Central memory CD8-positive, alpha-beta T cell (primary cell): ENCODE results near the gene EHMT1.
"Not testable (repeated sequence)": the region's sequence is repeated elsewhere in the genome, so short reads cannot be mapped to it uniquely, and the experiment has no call there.

Experiments
- ATAC-seq: fragments of 150-1000 bp; cut with Tn5 transposase; replicated peaks from 2 replicates; pipeline ENCODE4 v1.10.0; 2022; ENCODE audit warnings: mild to moderate bottlenecking, moderate FRiP score, moderate number of reproducible peaks; ENCODE audit not compliant: poor library complexity, severe bottlenecking; ENCODE audit errors: extremely low read depth
- DNase-seq, 2 donors: peaks; one replicate each; pipeline ENCODE4 v3.0.0; 2021; ENCODE audit warnings: low spot score in 2 of 2
- H3K27ac Mint-ChIP-seq: one replicate; pipeline ENCODE4 v1.8.0; 2022; ENCODE audit warnings: low read depth, mild to moderate bottlenecking, moderate library complexity, mixed read lengths
- H3K27me3 Mint-ChIP-seq: one replicate; pipeline ENCODE4 v1.8.0; 2022; ENCODE audit warnings: mixed read lengths
- H3K36me3 Mint-ChIP-seq: one replicate; pipeline ENCODE4 v1.8.0; 2022; ENCODE audit warnings: mild to moderate bottlenecking, moderate library complexity, mixed read lengths; ENCODE audit not compliant: insufficient read depth
- H3K4me1 Mint-ChIP-seq: one replicate; pipeline ENCODE4 v1.8.0; 2022; ENCODE audit warnings: mixed read lengths
- H3K4me3 Mint-ChIP-seq: one replicate; pipeline ENCODE4 v1.8.0; 2022; ENCODE audit warnings: mild to moderate bottlenecking, moderate library complexity, mixed read lengths
- H3K9me3 Mint-ChIP-seq: one replicate; pipeline ENCODE4 v1.8.0; 2022; ENCODE audit warnings: mixed read lengths

The EHMT1 gene

GRCh38 chr9:137875354-137875753 lies 256.5 kb downstream of the EHMT1 start:
- DNase-seq: no peak
- H3K9me3 Mint-ChIP-seq: no peaks in the 10 kb centered on the region
- no peaks in the 10 kb centered on the region for H3K4me1 Mint-ChIP-seq
- ATAC-seq: no peak
- H3K27ac Mint-ChIP-seq: no peak overlapping the region
- peaks cover 2% of the 10 kb centered on the region for H3K36me3 Mint-ChIP-seq
- H3K27me3 Mint-ChIP-seq: peaks cover 57% of the 10 kb centered on the region
- H3K4me3 Mint-ChIP-seq: no peak overlapping the region

GRCh38 chr9:137875846-137876245 lies 257.0 kb downstream of the EHMT1 start:
- H3K4me3 Mint-ChIP-seq: no peak overlapping the region
- peaks cover 58% of the 10 kb centered on the region for H3K27me3 Mint-ChIP-seq
- no peak for DNase-seq
- no peak for ATAC-seq
- no peak overlapping the region for H3K27ac Mint-ChIP-seq
- H3K9me3 Mint-ChIP-seq: no peaks in the 10 kb centered on the region
- H3K4me1 Mint-ChIP-seq: no peaks in the 10 kb centered on the region
- H3K36me3 Mint-ChIP-seq: peaks cover 2% of the 10 kb centered on the region

- peak overlapping the region; percentile 44 for H3K4me3 Mint-ChIP-seq
- DNase-seq (no peak), ATAC-seq (no peak)
- H3K36me3 Mint-ChIP-seq: peaks cover 2% of the 10 kb centered on the region
- no peak overlapping the region for H3K27ac Mint-ChIP-seq
- no peaks in the 10 kb centered on the region for H3K4me1 Mint-ChIP-seq
- no peaks in the 10 kb centered on the region for H3K9me3 Mint-ChIP-seq
- H3K27me3 Mint-ChIP-seq: peaks cover 61% of the 10 kb centered on the region
Observed at GRCh38 chr9:137876269-137876668, 257.5 kb downstream of the EHMT1 start.

DNA sequence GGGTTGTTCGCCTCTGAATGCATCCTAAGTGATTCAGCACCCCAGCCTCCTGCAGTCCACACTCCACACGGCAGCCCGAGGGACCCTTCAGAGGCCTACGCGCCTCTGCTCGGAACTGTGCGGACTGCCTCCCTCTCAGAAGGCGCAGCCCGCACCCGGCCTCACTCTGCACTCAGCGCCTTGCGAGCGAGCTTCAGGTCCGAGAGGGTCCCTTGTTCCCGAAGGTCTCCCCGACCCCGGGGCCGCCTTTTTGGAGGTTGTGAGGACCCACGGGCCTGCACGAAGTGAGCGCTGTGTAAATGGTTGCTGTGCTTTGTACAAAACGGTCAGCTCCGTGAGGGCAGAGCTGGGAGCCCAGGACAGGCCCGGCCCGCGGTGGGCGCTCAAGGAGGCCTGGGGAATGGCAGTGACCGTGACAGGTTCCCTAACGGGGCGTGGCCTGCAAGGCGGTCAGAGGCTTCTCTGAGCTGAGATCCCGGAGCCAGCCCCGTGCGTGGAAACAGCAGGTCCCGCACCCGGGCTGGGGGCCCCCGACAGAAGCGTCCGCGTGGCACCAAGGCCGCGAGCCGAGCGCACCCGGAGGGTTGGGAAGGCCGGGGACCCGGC lies 258.1 kb downstream of the EHMT1 start:
- H3K4me3 Mint-ChIP-seq: peak overlapping the region; percentile 44
- H3K27ac Mint-ChIP-seq: no peak overlapping the region
- no peaks in the 10 kb centered on the region for H3K4me1 Mint-ChIP-seq
- ATAC-seq: no peak
- peaks cover 67% of the 10 kb centered on the region for H3K27me3 Mint-ChIP-seq
- no peaks in the 10 kb centered on the region for H3K9me3 Mint-ChIP-seq
- no peak for DNase-seq
- peaks cover 2% of the 10 kb centered on the region for H3K36me3 Mint-ChIP-seq

DNA sequence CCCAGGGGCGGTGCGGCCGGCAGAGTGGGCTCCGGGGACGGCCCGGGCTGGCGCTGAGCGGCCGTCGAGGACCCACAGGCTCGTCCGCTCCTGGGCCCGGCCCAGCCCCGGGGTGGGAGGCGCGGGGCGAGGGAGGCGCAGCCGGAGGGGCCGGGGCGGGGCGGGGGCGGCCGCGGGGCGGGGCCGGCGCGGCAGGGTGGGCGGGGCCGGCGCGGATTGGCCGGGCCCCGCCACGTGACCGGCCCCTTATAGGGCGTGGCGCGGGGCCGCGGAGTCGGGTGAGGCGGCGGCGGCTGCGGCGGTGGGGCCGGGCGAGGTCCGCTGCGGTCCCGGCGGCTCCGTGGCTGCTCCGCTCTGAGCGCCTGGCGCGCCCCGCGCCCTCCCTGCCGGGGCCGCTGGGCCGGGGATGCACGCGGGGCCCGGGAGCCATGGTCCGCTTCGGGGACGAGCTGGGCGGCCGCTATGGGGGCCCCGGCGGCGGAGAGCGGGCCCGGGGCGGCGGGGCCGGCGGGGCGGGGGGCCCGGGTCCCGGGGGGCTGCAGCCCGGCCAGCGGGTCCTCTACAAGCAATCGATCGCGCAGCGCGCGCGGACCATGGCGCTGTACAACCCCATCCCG lies 258.8 kb downstream of the EHMT1 start, which contains the start of gene CACNA1B:
Gene CACNA1B (plus strand): TSS at position 277 of the 617 bp plus-strand sequence. CDS start 152 bp downstream, at position 429.
- peaks cover 66% of the 10 kb centered on the region for H3K27me3 Mint-ChIP-seq
- ATAC-seq, H3K9me3 Mint-ChIP-seq, H3K36me3 Mint-ChIP-seq, H3K4me1 Mint-ChIP-seq, DNase-seq, H3K27ac Mint-ChIP-seq: not testable (repeated sequence)
- H3K4me3 Mint-ChIP-seq: peak within 1 kb of the TSS; percentile 44

DNA sequence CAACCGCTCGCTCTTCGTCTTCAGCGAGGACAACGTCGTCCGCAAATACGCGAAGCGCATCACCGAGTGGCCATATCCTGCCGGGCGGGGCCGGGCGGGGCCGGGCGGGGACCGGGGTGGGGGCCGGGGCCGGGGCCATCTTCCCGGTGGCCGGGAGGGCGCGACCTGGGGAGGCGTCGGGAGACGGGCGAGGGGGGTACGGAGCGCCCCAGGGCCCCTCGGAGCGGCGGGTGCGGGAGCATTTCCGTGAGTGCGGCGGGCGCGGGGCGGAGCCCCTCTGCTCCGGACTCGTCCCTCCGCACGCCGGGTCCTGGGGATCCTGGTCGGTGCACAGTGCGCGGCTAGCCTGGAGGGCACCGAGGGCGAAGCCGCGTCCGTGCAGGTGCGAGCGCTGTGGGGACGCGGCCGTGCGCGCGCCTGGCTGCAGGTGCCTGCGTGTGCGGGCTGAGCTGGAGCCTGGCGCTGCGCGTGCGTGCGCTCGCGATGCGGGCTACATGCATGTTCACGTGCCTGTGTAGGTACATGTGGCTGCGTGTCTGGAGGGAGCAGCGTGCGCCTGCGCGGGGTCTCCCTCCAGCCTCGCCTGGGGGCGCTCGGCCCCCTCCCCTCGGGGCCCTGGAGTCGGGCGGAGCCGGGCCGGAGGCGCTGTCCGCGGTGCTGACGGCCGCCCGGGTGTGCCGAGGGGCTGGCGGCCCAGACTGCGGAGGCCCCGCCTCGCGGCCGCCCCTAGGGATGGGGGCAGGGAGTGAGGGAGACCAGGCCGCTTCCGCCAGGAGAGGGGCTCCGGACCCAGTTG lies 259.5 kb downstream of the EHMT1 start:
- DNase-seq: no peak
- ATAC-seq: no peak
- no peak overlapping the region for H3K4me3 Mint-ChIP-seq

DNA sequence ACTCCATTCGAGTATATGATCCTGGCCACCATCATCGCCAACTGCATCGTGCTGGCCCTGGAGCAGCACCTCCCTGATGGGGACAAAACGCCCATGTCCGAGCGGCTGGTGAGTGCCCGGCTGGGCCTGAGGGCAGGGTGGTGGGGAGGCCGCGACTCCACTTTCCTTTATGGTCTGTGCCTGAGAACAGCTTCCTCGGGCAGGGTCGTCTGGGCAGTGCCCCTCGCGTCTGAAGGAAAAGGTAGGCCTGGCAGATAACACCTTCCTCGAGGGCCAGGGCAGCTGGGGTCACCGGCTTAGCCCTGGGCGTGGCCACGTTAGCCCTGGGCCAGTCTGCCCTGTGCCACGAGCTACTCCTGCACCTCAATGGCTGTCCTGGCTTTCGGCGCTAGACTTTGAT lies 260.2 kb downstream of the EHMT1 start:
- no peaks in the 10 kb centered on the region for H3K4me1 Mint-ChIP-seq
- peaks cover 51% of the 10 kb centered on the region for H3K27me3 Mint-ChIP-seq
- DNase-seq: no peak
- ATAC-seq: no peak
- no peak overlapping the region for H3K27ac Mint-ChIP-seq
- H3K9me3 Mint-ChIP-seq: no peaks in the 10 kb centered on the region
- H3K4me3 Mint-ChIP-seq: no peak overlapping the region
- no peaks in the 10 kb centered on the region for H3K36me3 Mint-ChIP-seq

More for the DNA sequence above, 259.5 kb downstream of the EHMT1 start:
- peaks cover 2% of the 10 kb centered on the region for H3K36me3 Mint-ChIP-seq
- no peak overlapping the region for H3K27ac Mint-ChIP-seq
- peaks cover 59% of the 10 kb centered on the region for H3K27me3 Mint-ChIP-seq
- H3K9me3 Mint-ChIP-seq: no peaks in the 10 kb centered on the region
- no peaks in the 10 kb centered on the region for H3K4me1 Mint-ChIP-seq

GRCh38 chr9:137879566-137880150 lies 260.9 kb downstream of the EHMT1 start:
- Mint-ChIP-seq H3K27me3 (peaks cover 48% of the 10 kb centered on the region), H3K4me3 (no peak overlapping the region), H3K4me1 (no peaks in the 10 kb centered on the region), H3K9me3 (no peaks in the 10 kb centered on the region), H3K36me3 (no peaks in the 10 kb centered on the region), H3K27ac (no peak overlapping the region)
- no peak for ATAC-seq
- DNase-seq: no peak

GRCh38 chr9:137880160-137880975 lies 261.6 kb downstream of the EHMT1 start:
- H3K4me1 Mint-ChIP-seq: no peaks in the 10 kb centered on the region
- no peaks in the 10 kb centered on the region for H3K36me3 Mint-ChIP-seq
- peaks cover 40% of the 10 kb centered on the region for H3K27me3 Mint-ChIP-seq
- DNase-seq (no peak), ATAC-seq (no peak)
- no peak overlapping the region for H3K27ac Mint-ChIP-seq
- H3K9me3 Mint-ChIP-seq: no peaks in the 10 kb centered on the region
- H3K4me3 Mint-ChIP-seq: no peak overlapping the region

- Mint-ChIP-seq H3K27me3 (peaks cover 34% of the 10 kb centered on the region), H3K9me3 (no peaks in the 10 kb centered on the region), H3K36me3 (no peaks in the 10 kb centered on the region), H3K4me1 (no peaks in the 10 kb centered on the region), H3K27ac (no peak overlapping the region), H3K4me3 (no peak overlapping the region)
- DNase-seq (no peak), ATAC-seq (no peak)
Observed at GRCh38 chr9:137880976-137881530, 262.2 kb downstream of the EHMT1 start.

DNA sequence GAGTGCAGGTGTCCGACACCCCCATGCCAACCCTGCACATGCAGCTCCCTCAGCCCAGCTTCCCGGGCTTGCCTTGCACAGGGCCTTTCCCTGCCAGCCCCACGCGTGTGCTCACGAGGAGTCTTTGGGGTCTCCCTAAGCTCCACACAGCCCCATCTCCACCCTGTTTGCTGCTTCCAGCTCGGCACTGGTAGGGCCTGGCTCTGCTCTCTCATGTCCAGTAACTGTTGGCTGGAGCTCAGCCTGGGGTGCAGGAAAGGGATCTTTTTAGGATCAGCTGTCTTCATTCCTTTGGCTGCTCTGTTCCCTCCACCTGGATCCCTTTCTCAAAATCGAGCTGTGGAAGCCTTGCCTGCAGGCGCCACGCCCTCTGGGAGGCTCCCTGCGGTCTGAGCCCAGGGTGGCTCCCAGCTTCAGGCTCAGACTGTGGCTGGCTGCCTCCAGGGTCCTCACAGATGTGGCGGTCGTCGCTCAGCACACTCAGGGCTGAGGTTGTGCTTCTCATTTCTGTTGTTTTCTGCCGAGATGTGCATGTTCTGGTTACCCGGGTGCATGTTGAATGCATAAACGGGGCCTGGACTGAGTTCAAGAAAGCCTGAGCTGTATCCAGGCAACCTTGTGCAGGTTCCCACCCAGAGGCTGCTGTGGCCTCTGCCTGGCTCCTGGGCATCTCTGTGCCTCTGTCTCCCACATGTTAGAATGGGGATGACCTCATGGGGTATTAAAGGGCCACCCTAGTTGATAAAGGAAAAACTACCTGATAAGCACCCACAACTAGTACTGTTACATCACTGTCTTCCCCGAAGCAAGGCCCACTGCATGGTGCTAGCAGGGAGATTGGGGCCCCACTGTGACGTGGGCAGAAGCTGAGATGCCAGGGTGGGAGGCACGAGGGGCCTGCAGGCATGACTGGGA lies 263.0 kb downstream of the EHMT1 start:
- H3K4me1 Mint-ChIP-seq: no peaks in the 10 kb centered on the region
- H3K27ac Mint-ChIP-seq: no peak overlapping the region
- H3K36me3 Mint-ChIP-seq: no peaks in the 10 kb centered on the region
- H3K9me3 Mint-ChIP-seq: no peaks in the 10 kb centered on the region
- H3K27me3 Mint-ChIP-seq: peaks cover 26% of the 10 kb centered on the region
- ATAC-seq: no peak
- no peak for DNase-seq
- H3K4me3 Mint-ChIP-seq: no peak overlapping the region
